HEK293T (cell line): Measurements from ENCODE around the gene SLC7A14.

Experiments
- BHLHE40 ChIP-seq: fragments of 450-650 bp; IDR thresholded peaks from 2 replicates; pipeline ENCODE4 v1.6.1; 2016; ENCODE audit warnings: mild to moderate bottlenecking, moderate library complexity, borderline replicate concordance
- ELF4 ChIP-seq: fragments of 450-650 bp; IDR thresholded peaks from 2 replicates; pipeline ENCODE4 v1.6.1; 2017; ENCODE audit warnings: antibody characterized with exemption
- FOXA1 ChIP-seq: fragments of 450-650 bp; IDR thresholded peaks from 2 replicates; pipeline ENCODE4 v1.6.1; 2016; ENCODE audit warnings: mild to moderate bottlenecking
- HDGF ChIP-seq: fragments of 450-650 bp; IDR thresholded peaks from 2 replicates; pipeline ENCODE4 v1.6.1; 2017; ENCODE audit warnings: antibody characterized with exemption, borderline replicate concordance
- LEF1 ChIP-seq: fragments of 450-650 bp; IDR thresholded peaks from 2 replicates; pipeline ENCODE4 v1.6.1; 2017; ENCODE audit warnings: mild to moderate bottlenecking, borderline replicate concordance
- SP1 ChIP-seq: fragments of 450-650 bp; IDR thresholded peaks from 2 replicates; pipeline ENCODE4 v1.6.1; 2017
- TARDBP ChIP-seq: fragments of 450-650 bp; IDR thresholded peaks from 2 replicates; pipeline ENCODE4 v1.6.1; 2016

DNA sequence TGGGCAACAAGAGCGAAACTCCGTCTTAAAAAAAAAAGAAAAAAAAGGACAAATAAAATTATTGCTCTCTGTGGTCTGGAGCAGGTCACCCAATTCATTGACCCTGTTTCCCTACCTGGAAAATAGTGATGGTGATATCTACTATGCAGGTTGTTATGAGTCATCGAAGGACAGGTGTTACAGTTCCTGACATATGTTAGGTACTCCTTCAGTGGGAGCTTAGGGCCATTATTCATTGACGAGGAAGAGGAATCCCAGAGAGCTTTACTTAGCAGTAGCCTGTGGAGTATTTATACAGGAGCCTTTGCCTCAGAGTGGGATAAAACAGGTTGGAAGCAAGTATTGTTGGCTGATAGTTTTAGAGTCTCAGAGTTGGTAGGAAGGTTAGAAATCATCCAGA lies 74.5 kb downstream of the SLC7A14 start:
- TF ChIP-seq BHLHE40 (no peak), FOXA1 (no peak), HDGF (no peak), SP1 (no peak), LEF1 (no peak), ELF4 (no peak), TARDBP (no peak)
